ENCODE measurements around the gene SLC49A3. TPM values are rescaled to one million over a fixed set of nuclear protein-coding genes. Genes with fewer than 3 reads are reported as not detected.

The SLC49A3 gene
- total RNA-seq, 1 experiment from 2014 or later = 8.1 TPM

DNA sequence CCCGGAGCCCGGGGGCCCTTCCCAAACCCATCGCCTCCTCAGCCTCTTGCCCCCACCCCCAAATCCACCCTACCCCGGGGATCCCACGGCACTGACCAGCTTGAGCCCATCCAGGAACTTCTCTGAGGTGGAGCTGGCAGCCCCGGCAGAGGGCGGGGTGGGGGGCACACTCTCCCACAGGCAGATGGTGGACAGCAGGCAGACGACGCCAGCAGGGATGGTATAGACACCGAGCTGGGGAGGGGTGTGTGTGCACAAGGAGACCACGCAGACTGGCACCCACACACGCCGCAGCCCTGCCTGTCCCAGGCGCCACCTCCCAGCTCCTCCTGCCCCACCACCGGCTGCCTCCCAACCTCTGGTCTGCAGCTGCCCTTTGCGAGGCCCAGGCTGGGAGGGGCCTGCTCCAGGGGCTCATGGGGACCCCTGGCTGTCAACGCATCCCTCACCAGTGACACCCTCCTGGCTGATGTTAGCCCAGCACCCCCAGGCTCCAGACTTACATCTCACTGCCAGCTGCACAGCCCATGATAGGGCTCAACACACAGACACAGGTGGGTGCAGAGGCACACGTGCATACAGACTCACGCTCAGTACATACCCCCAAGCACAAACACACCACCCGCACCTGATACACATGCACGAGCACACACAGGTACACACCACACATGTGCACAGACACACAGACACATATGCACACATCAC is 4.2 kb downstream of the SLC49A3 start:
- no TSS peak for BruUV-seq (replicated peaks)
- Histone ChIP-seq H3K27ac (no peak overlapping the region), H3K36me3 (ENCODE audit: low read depth) (no peaks in the 10 kb centered on the region), H4K20me1 (ENCODE audit: insufficient read depth) (no peaks in the 10 kb centered on the region), H3K9me2 (ENCODE audit: insufficient read depth) (no peaks in the 10 kb centered on the region), H3F3A (ENCODE audit: insufficient read depth, low read depth) (peaks cover 11% of the 10 kb centered on the region; the same call in 1 of the 2 replicates), H3K9me3 (ENCODE audit: insufficient read depth, low read depth) (no peaks in the 10 kb centered on the region), H2AFZ (no peak overlapping the region), H3K79me2 (ENCODE audit: low read depth) (no peaks in the 10 kb centered on the region), H3K27me3 (ENCODE audit: insufficient read depth, low read depth) (no peaks in the 10 kb centered on the region), H3K4me2 (no peak overlapping the region), H3K4me1 (replicated peaks; ENCODE audit: insufficient read depth) (peaks cover 19% of the 10 kb centered on the region), H3K4me3 (no peak overlapping the region)
- CTCF ChIA-PET = no interaction called here
- intact Hi-C loops (cut with micrococcal nuclease; ENCODE audit: unreplicated experiment) = no loop called here
- no peak for DNase-seq
- POLR2A ChIA-PET (ENCODE audit: unreplicated experiment) = interaction anchor here (0.7 kb wide), 1 partner anchor 608 kb away, joined by 3 read pairs; no protein-coding TSS in a partner anchor
- no peak for TF ChIP-seq EZH2 (IDR thresholded peaks at IDR 0.05; ENCODE audit: low read depth)
- TF ChIP-seq, protein P1, sequence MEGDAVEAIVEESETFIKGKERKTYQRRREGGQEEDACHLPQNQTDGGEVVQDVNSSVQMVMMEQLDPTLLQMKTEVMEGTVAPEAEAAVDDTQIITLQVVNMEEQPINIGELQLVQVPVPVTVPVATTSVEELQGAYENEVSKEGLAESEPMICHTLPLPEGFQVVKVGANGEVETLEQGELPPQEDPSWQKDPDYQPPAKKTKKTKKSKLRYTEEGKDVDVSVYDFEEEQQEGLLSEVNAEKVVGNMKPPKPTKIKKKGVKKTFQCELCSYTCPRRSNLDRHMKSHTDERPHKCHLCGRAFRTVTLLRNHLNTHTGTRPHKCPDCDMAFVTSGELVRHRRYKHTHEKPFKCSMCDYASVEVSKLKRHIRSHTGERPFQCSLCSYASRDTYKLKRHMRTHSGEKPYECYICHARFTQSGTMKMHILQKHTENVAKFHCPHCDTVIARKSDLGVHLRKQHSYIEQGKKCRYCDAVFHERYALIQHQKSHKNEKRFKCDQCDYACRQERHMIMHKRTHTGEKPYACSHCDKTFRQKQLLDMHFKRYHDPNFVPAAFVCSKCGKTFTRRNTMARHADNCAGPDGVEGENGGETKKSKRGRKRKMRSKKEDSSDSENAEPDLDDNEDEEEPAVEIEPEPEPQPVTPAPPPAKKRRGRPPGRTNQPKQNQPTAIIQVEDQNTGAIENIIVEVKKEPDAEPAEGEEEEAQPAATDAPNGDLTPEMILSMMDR (conservative IDR thresholded peaks at IDR 0.05) = no peak

DNA sequence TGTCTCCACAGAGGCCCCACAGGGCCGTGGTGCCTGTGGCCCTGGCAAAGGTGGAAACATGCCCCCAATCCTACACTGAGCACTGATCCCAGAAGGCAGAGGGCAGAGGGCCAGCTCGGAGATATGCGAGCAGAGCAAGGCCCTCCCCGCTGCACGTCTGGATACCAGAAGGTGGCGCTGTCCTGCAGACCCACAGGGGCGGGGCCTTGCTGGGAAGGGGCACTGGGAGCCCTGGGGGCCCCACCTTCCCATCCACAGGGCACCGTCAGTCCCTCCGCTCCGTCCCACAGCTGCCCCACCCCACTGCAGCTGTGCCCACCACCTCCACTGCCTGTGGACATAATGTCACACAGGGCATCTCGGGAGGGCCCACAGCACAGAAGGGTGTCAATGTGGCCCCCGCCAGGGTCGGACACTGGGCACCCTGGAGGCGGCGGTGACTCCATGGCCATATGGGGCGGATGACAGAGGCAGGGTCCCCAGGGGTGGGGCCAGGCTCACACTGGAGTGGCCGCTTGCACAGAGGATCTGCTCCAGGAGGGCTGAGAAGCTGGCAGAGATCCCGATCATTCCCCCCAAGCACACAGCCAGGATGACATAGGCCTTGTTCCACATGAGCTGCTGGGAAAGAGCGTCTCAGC is 4.8 kb downstream of the SLC49A3 start:
- intact Hi-C loops (cut with micrococcal nuclease; ENCODE audit: unreplicated experiment) = no loop called here
- H3K4me2 ChIP-seq = no peak overlapping the region
- H3K27me3 ChIP-seq (ENCODE audit: insufficient read depth, low read depth) = no peaks in the 10 kb centered on the region
- ChIA-PET POLR2A (ENCODE audit: unreplicated experiment) (interaction anchor here (0.7 kb wide), 1 partner anchor 609 kb away, joined by 3 read pairs; no protein-coding TSS in a partner anchor), CTCF (no interaction called here)
- H3K4me3 ChIP-seq = no peak overlapping the region
- no peaks in the 10 kb centered on the region for H3K79me2 ChIP-seq (ENCODE audit: low read depth)
- BruUV-seq (replicated peaks) = no TSS peak
- H3K9me3 ChIP-seq (ENCODE audit: insufficient read depth, low read depth) = no peaks in the 10 kb centered on the region
- H3F3A ChIP-seq (ENCODE audit: insufficient read depth, low read depth) = peaks cover 10% of the 10 kb centered on the region; the same call in 1 of the 2 replicates
- H3K9me2 ChIP-seq (ENCODE audit: insufficient read depth) = no peaks in the 10 kb centered on the region
- no peaks in the 10 kb centered on the region for H4K20me1 ChIP-seq (ENCODE audit: insufficient read depth)
- no peak for TF ChIP-seq EZH2 (IDR thresholded peaks at IDR 0.05; ENCODE audit: low read depth)
- TF ChIP-seq, protein P1 (conservative IDR thresholded peaks at IDR 0.05) = peak; percentile 82
- H3K27ac ChIP-seq = no peak overlapping the region
- H2AFZ ChIP-seq = no peak overlapping the region
- H3K36me3 ChIP-seq (ENCODE audit: low read depth) = no peaks in the 10 kb centered on the region
- DNase-seq = peak in 1 of 2 experiments; percentile 39
- peaks cover 19% of the 10 kb centered on the region for H3K4me1 ChIP-seq (replicated peaks; ENCODE audit: insufficient read depth)

GRCh38 chr4:683247-683897 is 5.6 kb downstream of the SLC49A3 start:
- H3K79me2 ChIP-seq (ENCODE audit: low read depth) = no peaks in the 10 kb centered on the region
- H3K4me2 ChIP-seq = no peak overlapping the region
- no peaks in the 10 kb centered on the region for H3K9me2 ChIP-seq (ENCODE audit: insufficient read depth)
- H3F3A ChIP-seq (ENCODE audit: insufficient read depth, low read depth) = peaks cover 10% of the 10 kb centered on the region; the same call in 1 of the 2 replicates
- H3K36me3 ChIP-seq (ENCODE audit: low read depth) = no peaks in the 10 kb centered on the region
- peaks cover 17% of the 10 kb centered on the region for H3K4me1 ChIP-seq (replicated peaks; ENCODE audit: insufficient read depth)
- no peaks in the 10 kb centered on the region for H4K20me1 ChIP-seq (ENCODE audit: insufficient read depth)
- no TSS peak for BruUV-seq (replicated peaks)
- H3K9me3 ChIP-seq (ENCODE audit: insufficient read depth, low read depth) = no peaks in the 10 kb centered on the region
- no peak for TF ChIP-seq EZH2 (IDR thresholded peaks at IDR 0.05; ENCODE audit: low read depth)
- TF ChIP-seq, protein P1 (conservative IDR thresholded peaks at IDR 0.05) = no peak
- CTCF ChIA-PET = no interaction called here
- H2AFZ ChIP-seq = no peak overlapping the region
- intact Hi-C loops (cut with micrococcal nuclease; ENCODE audit: unreplicated experiment) = no loop called here
- no peak for DNase-seq
- no peaks in the 10 kb centered on the region for H3K27me3 ChIP-seq (ENCODE audit: insufficient read depth, low read depth)
- no peak overlapping the region for H3K27ac ChIP-seq
- H3K4me3 ChIP-seq = no peak overlapping the region
- POLR2A ChIA-PET (ENCODE audit: unreplicated experiment) = no interaction called here

All from PC-9 (cell line).